RWPE2 (cell line): Measurements from ENCODE around the gene WWC2.

Experiments used
- ATAC-seq: fragments of 200-7000 bp; cut with Tn5 transposase; 3 replicates; pipeline ENCODE4 v1.9.1; 2021; ENCODE audit warnings: low read depth
- DNase-seq: peaks from one replicate; pipeline ENCODE4 v3.0.0-alpha.2; 2020; ENCODE audit warnings: low spot score
- H3K27ac ChIP-seq: fragments of 450-650 bp; 2 replicates; pipeline ENCODE4 v1.5.1; 2017; ENCODE audit warnings: mild to moderate bottlenecking; ENCODE audit not compliant: poor library complexity, severe bottlenecking
- H3K27me3 ChIP-seq: fragments of 250-450 bp; sonication (Bioruptor Pico); 2 replicates; pipeline ENCODE4 v1.5.1; 2021; ENCODE audit warnings: mild to moderate bottlenecking, moderate library complexity; ENCODE audit not compliant: insufficient read depth, poor library complexity, severe bottlenecking
- H3K36me3 ChIP-seq: fragments of 250-450 bp; sonication (Bioruptor Pico); 2 replicates; pipeline ENCODE4 v1.5.1; 2020; ENCODE audit warnings: low read depth, mild to moderate bottlenecking, moderate library complexity
- H3K4me1 ChIP-seq: fragments of 250-450 bp; sonication (Bioruptor Pico); 2 replicates; pipeline ENCODE4 v1.5.1; 2021; ENCODE audit warnings: mild to moderate bottlenecking, moderate library complexity; ENCODE audit not compliant: insufficient read depth, poor library complexity, severe bottlenecking
- H3K4me3 ChIP-seq: fragments of 250-450 bp; sonication (Bioruptor Pico); 2 replicates; pipeline ENCODE4 v1.5.1; 2021; ENCODE audit warnings: mild to moderate bottlenecking, moderate library complexity; ENCODE audit not compliant: severe bottlenecking
- H3K9me3 ChIP-seq: fragments of 250-450 bp; sonication (Bioruptor Pico); 2 replicates; pipeline ENCODE4 v1.5.1; 2021; ENCODE audit warnings: mild to moderate bottlenecking, moderate library complexity; ENCODE audit not compliant: severe bottlenecking
- CTCF ChIP-seq: fragments of 450-650 bp; IDR thresholded peaks from one replicate; pipeline ENCODE4 v1.5.1; 2017; ENCODE audit warnings: mild to moderate bottlenecking, moderate library complexity; ENCODE audit not compliant: poor library complexity, severe bottlenecking

Gene WWC2

GRCh38 chr4:183303301-183303700, 204.2 kb downstream of the WWC2 start:
- Histone ChIP-seq H3K4me3 (no peak overlapping the region), H3K27ac (no peak overlapping the region), H3K4me1 (peaks cover 13% of the 10 kb centered on the region), H3K36me3 (peaks cover 8% of the 10 kb centered on the region), H3K9me3 (no peaks in the 10 kb centered on the region), H3K27me3 (no peaks in the 10 kb centered on the region)
- DNase-seq (no peak), ATAC-seq (no peak)
- no peak for TF ChIP-seq CTCF

- no peak for DNase-seq
- H3K9me3 ChIP-seq, result no peaks in the 10 kb centered on the region
- no peaks in the 10 kb centered on the region for H3K27me3 ChIP-seq
- H3K27ac ChIP-seq, result no peak overlapping the region
- H3K4me1 ChIP-seq, result peaks cover 13% of the 10 kb centered on the region
- no peak for TF ChIP-seq CTCF
- no peak overlapping the region for H3K4me3 ChIP-seq
- peaks cover 7% of the 10 kb centered on the region for H3K36me3 ChIP-seq
- ATAC-seq, result no peak
Measured at GRCh38 chr4:183304067-183304466, 205.0 kb downstream of the WWC2 start.

- Histone ChIP-seq H3K27ac (no peak overlapping the region), H3K4me3 (no peak overlapping the region), H3K9me3 (no peaks in the 10 kb centered on the region), H3K27me3 (no peaks in the 10 kb centered on the region), H3K4me1 (peaks cover 13% of the 10 kb centered on the region), H3K36me3 (peaks cover 7% of the 10 kb centered on the region)
- ATAC-seq (no peak), DNase-seq (no peak)
- TF ChIP-seq CTCF, result no peak
Measured at GRCh38 chr4:183304538-183304937, 205.5 kb downstream of the WWC2 start.

- ATAC-seq (no peak), DNase-seq (no peak)
- Histone ChIP-seq H3K27ac (no peak overlapping the region), H3K4me3 (no peak overlapping the region), H3K36me3 (peaks cover 7% of the 10 kb centered on the region), H3K4me1 (no peaks in the 10 kb centered on the region), H3K27me3 (no peaks in the 10 kb centered on the region), H3K9me3 (no peaks in the 10 kb centered on the region)
- TF ChIP-seq CTCF, result no peak
Measured at GRCh38 chr4:183306811-183307210, 207.8 kb downstream of the WWC2 start.

- no peak overlapping the region for H3K4me3 ChIP-seq
- peaks cover 10% of the 10 kb centered on the region; the same call in 1 of the 2 replicates for H3K36me3 ChIP-seq
- no peaks in the 10 kb centered on the region for H3K27me3 ChIP-seq
- H3K4me1 ChIP-seq, result no peaks in the 10 kb centered on the region
- H3K27ac ChIP-seq, result no peak overlapping the region
- no peak for ATAC-seq
- no peak for DNase-seq
- H3K9me3 ChIP-seq, result no peaks in the 10 kb centered on the region
- no peak for TF ChIP-seq CTCF
Measured at GRCh38 chr4:183312841-183313240, 213.8 kb downstream of the WWC2 start.
